Esophagus muscularis mucosa (tissue), 3 donors: ENCODE results near the gene EVI5.

ENCODE experiments used
- CTCF ChIP-seq, 3 experiments: fragments of 200-600 bp in 2 of 3; fragments of 450-650 bp in 1 of 3; sonication (generic) in 2 of 3; IDR thresholded peaks; one replicate each; pipeline ENCODE4 v1.5.1; 2017 to 2019; ENCODE audit warnings: antibody characterized with exemption in 3 of 3, mild to moderate bottlenecking in 2 of 3, moderate library complexity in 1 of 3
- POLR2A ChIP-seq: fragments of 450-650 bp; IDR thresholded peaks from one replicate; pipeline ENCODE4 v1.6.1; 2017; ENCODE audit warnings: antibody characterized with exemption, moderate library complexity, mild to moderate bottlenecking, low read depth

GRCh38 chr1:92756537-92756936 is 28.4 kb downstream of the EVI5 start:
- TF ChIP-seq POLR2A (no peak), CTCF (IDR thresholded peaks at IDR 0.05) (no peak)
